Heart right ventricle (tissue), 16 donors: ENCODE results near the gene ADAM17. TPM values are rescaled to one million over a fixed set of nuclear protein-coding genes. Genes with fewer than 3 reads are reported as not detected.
"Not testable (repeated sequence)": the region's sequence is repeated elsewhere in the genome, so short reads cannot be mapped to it uniquely, and the experiment has no call there.

Source experiments
- ATAC-seq, 8 donors: fragments of 200-7000 bp; cut with Tn5 transposase; one replicate each; pipeline ENCODE4 v1.9.1; 2020; ENCODE audit warnings: mild to moderate bottlenecking in 8 of 8, moderate library complexity in 8 of 8, moderate number of reproducible peaks in 1 of 8
- DNase-seq, 2 donors: peaks; one replicate each; pipeline ENCODE4 v3.0.0-alpha.2; 2020
- H3K27ac ChIP-seq, 10 donors: fragments of 200-600 bp; sonication (generic) in 2 of 10; one replicate each; pipeline versions ENCODE4 v1.5.0 to v1.8.0; 2020 to 2022; ENCODE audit warnings: mild to moderate bottlenecking in 3 of 10
- H3K27me3 ChIP-seq, 7 donors: fragments of 200-600 bp; one replicate each; pipeline ENCODE4 v1.8.0; 2021 to 2022; ENCODE audit warnings: mild to moderate bottlenecking in 2 of 7
- H3K36me3 ChIP-seq, 9 donors: fragments of 200-600 bp; sonication (generic) in 1 of 9; one replicate each; pipeline versions ENCODE4 v1.5.0 to v1.8.0; 2020 to 2022; ENCODE audit warnings: mild to moderate bottlenecking in 2 of 9
- H3K4me1 ChIP-seq, 9 donors: fragments of 200-600 bp; sonication (generic) in 1 of 9; one replicate each; pipeline versions ENCODE4 v1.5.0 to v1.8.0; 2020 to 2022; ENCODE audit warnings: mild to moderate bottlenecking in 4 of 9
- H3K4me3 ChIP-seq, 10 donors: fragments of 200-600 bp; sonication (generic) in 2 of 10; one replicate each; pipeline versions ENCODE4 v1.5.0 to v1.8.0; 2020 to 2022; ENCODE audit warnings: mild to moderate bottlenecking in 7 of 10, moderate library complexity in 2 of 10
- H3K9me3 ChIP-seq, 11 donors: fragments of 200-600 bp in 10 of 11; sonication (generic) in 2 of 11; one replicate each; pipeline versions ENCODE4 v1.5.0 to v1.8.0; 2013 to 2022; ENCODE audit warnings: mild to moderate bottlenecking in 2 of 11, control low read depth in 1 of 11, moderate library complexity in 1 of 11
- CTCF ChIP-seq, 9 donors: fragments of 200-600 bp; sonication (generic) in 2 of 9; IDR thresholded peaks; one replicate each; pipeline versions ENCODE4 v1.5.0 to v1.8.0; 2021 to 2022; ENCODE audit warnings: antibody characterized with exemption in 9 of 9, mild to moderate bottlenecking in 5 of 9, moderate library complexity in 1 of 9
- WGBS, 2 donors: extraction: QIAGEN DNeasy Blood & Tissue Kit; methylation state at CpG; one replicate each; pipeline ENCODE4 v1.1.7; 2013; ENCODE audit warnings: inconsistent platforms in 1 of 2; 5-methylcytosine and 5-hydroxymethylcytosine counted together
- intact Hi-C, 10 donors: fragments of 100-400 bp; cut with DNase I; formaldehyde crosslinking; loops; one replicate each; pipeline versions ENCODE4 v1.11.1 to v1.14.2; 2022
- polyA plus RNA-seq, 2 donors: library from polyadenylated mRNA; stranded (reverse); fragments of 200-250 nt; gene quantifications; one replicate each; pipeline ENCODE4 v1.2.3, GENCODE V29; 2013
- total RNA-seq, 10 donors: library from RNA; stranded (reverse); fragmentation: NEBNext Ultra II Directional in 3 of 10; extraction: Animal tissue kit (Norgen Biotek cat#: 25700) in 3 of 10; gene quantifications; one replicate each; pipeline versions ENCODE4 v1.2.1 to v1.2.4, GENCODE V29; 2021 to 2023
- donor health status: Arrhythmogenic right ventricular cardiomyopathy.
- donor health status: ischemic (EF 13 %, LVEDD 7.1; RV severe dilation, severe dysfunction).
- donor health status: healthy with polysubstance abuse.
- donor health status: DM: no; HTN: yes; CAD: no.
- donor health status: DM: no; HTN: no; CAD: no.
- donor health status: ischemic (EF 25% LVEDD 6.9; RV normal size, moderate dysfunction).
- donor health status: ischemic (EF 25% LVEDD 5.7; RV mildly dilated, moderate dysfunction).
- donor health status: healthy.
- donor health status: DM: yes; HTN: yes; CAD: no.
- donor health status: Ischemic cardiomyopathy.
- donor health status: ischemic (EF 35%, LVEDD 5.7; RV mildly dilated, moderate dysfunction).
- donor health status: nonischemic (EF 11% LVEDD 7.7; RV severe dilation, severe dysfunction).
- donor health status: DM: yes; HTN: yes; CAD: no.
- donor health status: PGD.
- donor health status: ischemic (EF 29% LVEDD 5.4; RV normal size, mild dysfunction).
- donor health status: nonischemic (EF 23%, LVEDD 6.1; RV moderate dilation, normal function).

The ADAM17 gene
- total and polyA plus RNA-seq, 12 donors: 7.3 to 20.0 (median 13.8) TPM

- Histone ChIP-seq H3K27me3 (no peaks in the 10 kb centered on the region), H3K4me3 (no peak overlapping the region), H3K36me3 (peaks cover 0 to 100% (median 35%) of the 10 kb centered on the region in 9 donors), H3K27ac (no peak overlapping the region), H3K9me3 (no peaks in the 10 kb centered on the region), H3K4me1 (peaks cover 0 to 4% (median 0%) of the 10 kb centered on the region in 9 donors)
- no peak for ATAC-seq
- no peak for TF ChIP-seq CTCF (IDR thresholded peaks at IDR 0.05)
- intact Hi-C loops: no loop called here
- DNase-seq: no peak
- WGBS, 2 donors: 98 to 99% methylated on average over 5 of the region's 5 CpGs
Measured at GRCh38 chr2:9585486-9585885, 29.9 kb upstream of the ADAM17 start.

GRCh38 chr2:9584902-9585301, 29.3 kb upstream of the ADAM17 start:
- DNase-seq, H3K9me3 ChIP-seq, H3K27ac ChIP-seq, intact Hi-C loops, H3K27me3 ChIP-seq, ATAC-seq, H3K4me3 ChIP-seq, H3K4me1 ChIP-seq: not testable (repeated sequence)
- H3K36me3 ChIP-seq: peaks cover 0 to 97% (median 34%) of the 10 kb centered on the region in 9 donors

- H3K4me3 ChIP-seq: no peak overlapping the region
- DNase-seq: no peak
- no peaks in the 10 kb centered on the region for H3K9me3 ChIP-seq
- H3K36me3 ChIP-seq: peaks cover 0 to 74% (median 31%) of the 10 kb centered on the region in 9 donors
- ATAC-seq: no peak
- H3K27ac ChIP-seq: no peak overlapping the region
- H3K4me1 ChIP-seq: peaks cover 0 to 14% (median 0%) of the 10 kb centered on the region in 9 donors
- 94 to 95% methylated on average over 5 of the region's 5 CpGs for WGBS, 2 donors
- intact Hi-C loops: no loop called here
- H3K27me3 ChIP-seq: no peaks in the 10 kb centered on the region
- no peak for TF ChIP-seq CTCF (IDR thresholded peaks at IDR 0.05)
Measured at GRCh38 chr2:9582624-9583023, 27.0 kb upstream of the ADAM17 start.

- H3K9me3 ChIP-seq: no peaks in the 10 kb centered on the region
- intact Hi-C loops: loop anchor here in 2 of 10 donors (5.0 to 10.0 kb wide), 2 partner anchors 39 to 46 kb away; no protein-coding TSS in a partner anchor
- H3K4me1 ChIP-seq: peaks cover 0 to 36% (median 15%) of the 10 kb centered on the region in 9 donors
- no peak for TF ChIP-seq CTCF (IDR thresholded peaks at IDR 0.05)
- H3K27ac ChIP-seq: peak overlapping the region in 2 of 10 donors; percentile 27 to 60
- no peak for DNase-seq
- H3K27me3 ChIP-seq: no peaks in the 10 kb centered on the region
- peaks cover 0 to 34% (median 6%) of the 10 kb centered on the region in 9 donors for H3K36me3 ChIP-seq
- ATAC-seq: peak in 2 of 8 donors; percentile 25 to 33
- H3K4me3 ChIP-seq: no peak overlapping the region
- WGBS, 2 donors: 78 to 83% methylated on average over 9 of the region's 9 CpGs
Measured at GRCh38 chr2:9578467-9579235, 23.0 kb upstream of the ADAM17 start.

- no peaks in the 10 kb centered on the region for H3K36me3 ChIP-seq
- DNase-seq (no peak), ATAC-seq (peak in 5 of 8 donors; percentile 25 to 56 (median 37))
- no peak for TF ChIP-seq CTCF (IDR thresholded peaks at IDR 0.05)
- H3K9me3 ChIP-seq: no peaks in the 10 kb centered on the region
- H3K4me3 ChIP-seq: peak overlapping the region in 1 of 10 donors; percentile 0
- peaks cover 0 to 54% (median 27%) of the 10 kb centered on the region in 9 donors for H3K4me1 ChIP-seq
- peak overlapping the region in 9 of 10 donors; percentile 7 to 79 (median 58) for H3K27ac ChIP-seq
- intact Hi-C loops: loop anchor here in 2 of 10 donors (1.0 to 10.0 kb wide), 2 partner anchors 18 to 50 kb away; no protein-coding TSS in a partner anchor
- no peaks in the 10 kb centered on the region for H3K27me3 ChIP-seq
- 25 to 40% methylated on average over 2 of the region's 2 CpGs for WGBS, 2 donors
Measured at GRCh38 chr2:9574331-9574730, 18.7 kb upstream of the ADAM17 start.
